GM23338 (cell line): Measurements from ENCODE around the gene GAPVD1. TPM values are rescaled to one million over a fixed set of nuclear protein-coding genes. Genes with fewer than 3 reads are reported as not detected.

Source experiments
- ATAC-seq: fragments of 200-7000 bp; cut with Tn5 transposase; 3 replicates; pipeline ENCODE4 v1.9.1; 2020
- DNase-seq: peaks from one replicate; pipeline ENCODE4 v3.0.0-alpha.2; 2015; ENCODE audit warnings: low spot score
- H2AFZ ChIP-seq: fragments of 200-600 bp; sonication (generic); 2 replicates; pipeline ENCODE4 v1.8.0; 2016; ENCODE audit warnings: antibody characterized with exemption, mild to moderate bottlenecking, moderate library complexity
- H3F3A ChIP-seq: fragments of 200-600 bp; sonication (generic); replicated peaks from 2 replicates; pipeline ENCODE4 v1.8.0; 2017; ENCODE audit warnings: antibody characterized with exemption, mixed run types, low read depth
- H3K27ac ChIP-seq: fragments of 200-600 bp; sonication (generic); 2 replicates; pipeline ENCODE4 v1.6.1; 2016; ENCODE audit warnings: low read depth
- H3K27me3 ChIP-seq: fragments of 200-600 bp; sonication (generic); 2 replicates; pipeline ENCODE4 v1.8.0; 2016; ENCODE audit warnings: mild to moderate bottlenecking, mixed run types, moderate library complexity; ENCODE audit not compliant: insufficient read depth
- H3K36me3 ChIP-seq: fragments of 200-600 bp; sonication (generic); 2 replicates; pipeline ENCODE4 v1.8.0; 2016; ENCODE audit warnings: mild to moderate bottlenecking; ENCODE audit not compliant: insufficient read depth
- H3K4me1 ChIP-seq: fragments of 200-600 bp; sonication (generic); 2 replicates; pipeline ENCODE4 v1.8.0; 2016; ENCODE audit warnings: mild to moderate bottlenecking, moderate library complexity; ENCODE audit not compliant: insufficient read depth
- H3K4me2 ChIP-seq: fragments of 200-600 bp; sonication (generic); 2 replicates; pipeline ENCODE4 v1.7.1; 2017; ENCODE audit warnings: mixed run types
- H3K4me3 ChIP-seq: fragments of 200-600 bp; sonication (generic); 2 replicates; pipeline ENCODE4 v1.6.1; 2016; ENCODE audit warnings: mixed run types
- H3K79me2 ChIP-seq: fragments of 200-600 bp; sonication (generic); replicated peaks from 2 replicates; pipeline ENCODE4 v1.8.0; 2017; ENCODE audit warnings: mild to moderate bottlenecking; ENCODE audit not compliant: insufficient read depth
- H3K9me2 ChIP-seq: fragments of 200-600 bp; sonication (generic); 2 replicates; pipeline ENCODE4 v1.8.0; 2017; ENCODE audit not compliant: insufficient read depth
- H4K20me1 ChIP-seq: fragments of 200-600 bp; sonication (generic); replicated peaks from 2 replicates; pipeline ENCODE4 v1.8.0; 2017; ENCODE audit warnings: mild to moderate bottlenecking; ENCODE audit not compliant: insufficient read depth
- H3K27ac Mint-ChIP-seq: 2 replicates; pipeline ENCODE4 v1.8.0; 2020; ENCODE audit warnings: inconsistent platforms, mild to moderate bottlenecking, moderate library complexity, mixed read lengths
- H3K27me3 Mint-ChIP-seq: 3 replicates; pipeline ENCODE4 v1.8.0; 2022; ENCODE audit warnings: low read depth, mild to moderate bottlenecking, moderate library complexity, mixed read lengths, inconsistent platforms; ENCODE audit not compliant: insufficient read depth, poor library complexity
- H3K36me3 Mint-ChIP-seq: 3 replicates; pipeline ENCODE4 v1.8.0; 2021; ENCODE audit warnings: low read depth, mild to moderate bottlenecking, inconsistent platforms, moderate library complexity, mixed read lengths
- H3K4me1 Mint-ChIP-seq: 3 replicates; pipeline ENCODE4 v1.8.0; 2020; ENCODE audit warnings: mild to moderate bottlenecking, inconsistent platforms, mixed read lengths
- H3K4me3 Mint-ChIP-seq: 3 replicates; pipeline ENCODE4 v1.8.0; 2021; ENCODE audit warnings: moderate library complexity, mild to moderate bottlenecking, inconsistent platforms, mixed read lengths
- H3K9me3 Mint-ChIP-seq: 3 replicates; pipeline ENCODE4 v1.8.0; 2020; ENCODE audit warnings: moderate library complexity, mild to moderate bottlenecking, inconsistent platforms, mixed read lengths
- CTCF ChIP-seq, 2 experiments: fragments of 200-600 bp in 1 of 2; sonication (generic) in 1 of 2; conservative IDR thresholded peaks; 2 replicates each; pipeline versions ENCODE4 v1.5.1 to v1.6.1; 2016 to 2017; ENCODE audit warnings: antibody characterized with exemption in 2 of 2, low read depth in 2 of 2, mild to moderate bottlenecking in 2 of 2, moderate library complexity in 1 of 2
- JUNB ChIP-seq: IDR thresholded peaks from one replicate; pipeline ENCODE4 v1.6.1; 2016; ENCODE audit warnings: antibody characterized with exemption; ENCODE audit not compliant: unreplicated experiment
- NANOG ChIP-seq: IDR thresholded peaks from 2 replicates; pipeline ENCODE4 v1.6.1; 2016; ENCODE audit warnings: antibody characterized with exemption, borderline replicate concordance
- POLR2AphosphoS5 ChIP-seq: IDR thresholded peaks from 2 replicates; pipeline ENCODE4 v1.6.1; 2016; ENCODE audit warnings: antibody characterized with exemption, low read depth
- STAT1 ChIP-seq: IDR thresholded peaks from one replicate; pipeline ENCODE4 v1.6.1; 2016; ENCODE audit warnings: antibody characterized with exemption; ENCODE audit not compliant: unreplicated experiment
- ZNF114 ChIP-seq: fragments of 250-450 bp; sonication (Bioruptor Pico); IDR thresholded peaks from 2 replicates; pipeline ENCODE4 v1.5.0; 2020; ENCODE audit warnings: mild to moderate bottlenecking, moderate library complexity
- ZNF331 ChIP-seq: fragments of 250-450 bp; sonication (Bioruptor Pico); IDR thresholded peaks from 2 replicates; pipeline ENCODE4 v1.5.0; 2020; ENCODE audit warnings: low read depth, mild to moderate bottlenecking, moderate library complexity
- ZNF462 ChIP-seq: fragments of 250-450 bp; sonication (Bioruptor Pico); IDR thresholded peaks from 2 replicates; pipeline ENCODE4 v1.5.0; 2020; ENCODE audit warnings: mild to moderate bottlenecking, moderate library complexity
- polyA plus RNA-seq: library from polyadenylated mRNA; unstranded; fragments of >200 nt; fragmentation: Nextera tagmentation; extraction: Ambion mirVana; gene quantifications from 2 replicates; pipeline ENCODE4 v1.2.1, GENCODE V29; 2016
- total RNA-seq: library from RNA; depleted of rRNA; stranded (reverse); fragments of >200 nt; shearing (Covaris generic); gene quantifications from 2 replicates; pipeline ENCODE4 v1.2.3, GENCODE V29; 2014
- TF ChIP-seq, protein P1 (sequence below): IDR thresholded peaks from 2 replicates; pipeline ENCODE4 v1.6.1; 2016; ENCODE audit warnings: antibody characterized with exemption

Gene GAPVD1
- total and polyA plus RNA-seq, 2 experiments from 2014 or later, result 19.2 to 34.6 TPM

DNA sequence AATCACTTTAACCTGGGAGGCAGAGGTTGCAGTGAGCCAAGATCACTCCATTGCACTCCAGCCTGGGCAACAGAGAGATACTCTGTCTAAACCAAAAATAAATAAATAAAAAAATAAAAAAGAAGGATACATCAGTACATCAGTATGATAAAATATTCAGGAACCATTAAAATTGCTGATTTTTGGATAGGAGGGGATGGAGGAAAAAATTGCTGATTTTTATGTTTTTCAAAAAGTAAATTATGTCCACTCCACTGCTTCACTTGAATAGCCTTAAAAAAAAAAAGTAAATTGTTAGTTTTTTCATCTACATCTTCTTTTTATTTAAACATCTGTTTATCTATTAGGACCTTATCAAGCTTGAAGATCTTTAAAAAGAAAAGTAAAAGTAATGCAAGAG, 7.4 kb upstream of the GAPVD1 start:
- Histone ChIP-seq H3K79me2 (no peaks in the 10 kb centered on the region), H2AFZ (no peak overlapping the region), H3K9me2 (no peaks in the 10 kb centered on the region), H3K36me3 (no peaks in the 10 kb centered on the region), H3K4me3 (no peak overlapping the region), H3F3A (no peaks in the 10 kb centered on the region), H3K27ac (no peak overlapping the region), H3K4me2 (no peak overlapping the region), H3K4me1 (no peaks in the 10 kb centered on the region), H4K20me1 (no peaks in the 10 kb centered on the region), H3K27me3 (no peaks in the 10 kb centered on the region)
- Mint-ChIP-seq H3K27me3 (peaks cover under 1% of the 10 kb centered on the region), H3K4me3 (no peak overlapping the region), H3K4me1 (no peaks in the 10 kb centered on the region), H3K36me3 (no peaks in the 10 kb centered on the region), H3K27ac (no peak overlapping the region), H3K9me3 (no peaks in the 10 kb centered on the region)
- TF ChIP-seq CTCF (conservative IDR thresholded peaks at IDR 0.05; ENCODE audit: low read depth in 2 of 2) (no peak), NANOG (no peak), ZNF114 (no peak), ZNF331 (CRISPR knock-in tag) (no peak), JUNB (no peak), ZNF462 (CRISPR knock-in tag) (no peak), POLR2AphosphoS5 (no peak), STAT1 (no peak)
- TF ChIP-seq, protein P1, sequence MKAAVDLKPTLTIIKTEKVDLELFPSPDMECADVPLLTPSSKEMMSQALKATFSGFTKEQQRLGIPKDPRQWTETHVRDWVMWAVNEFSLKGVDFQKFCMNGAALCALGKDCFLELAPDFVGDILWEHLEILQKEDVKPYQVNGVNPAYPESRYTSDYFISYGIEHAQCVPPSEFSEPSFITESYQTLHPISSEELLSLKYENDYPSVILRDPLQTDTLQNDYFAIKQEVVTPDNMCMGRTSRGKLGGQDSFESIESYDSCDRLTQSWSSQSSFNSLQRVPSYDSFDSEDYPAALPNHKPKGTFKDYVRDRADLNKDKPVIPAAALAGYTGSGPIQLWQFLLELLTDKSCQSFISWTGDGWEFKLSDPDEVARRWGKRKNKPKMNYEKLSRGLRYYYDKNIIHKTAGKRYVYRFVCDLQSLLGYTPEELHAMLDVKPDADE, result no peak
- DNase-seq, result no peak
- no peak for ATAC-seq
